Coronary artery (tissue), 2 donors: ENCODE data around the gene UQCC5.

ENCODE experiments used
- DNase-seq: peaks from one replicate; pipeline ENCODE4 v3.0.0-alpha.2; 2017; ENCODE audit warnings: low spot score
- H3K27ac ChIP-seq, 2 donors: fragments of 200-600 bp; sonication (generic); one replicate each; pipeline ENCODE4 v1.5.1; 2016 to 2019
- H3K4me3 ChIP-seq: fragments of 200-600 bp; sonication (generic); 2 replicates; pipeline ENCODE4 v1.5.1; 2016; ENCODE audit warnings: mild to moderate bottlenecking, moderate library complexity
- TF ChIP-seq, protein P1 (sequence below): fragments of 200-600 bp; sonication (generic); IDR thresholded peaks from one replicate; pipeline ENCODE4 v1.5.1; 2019; ENCODE audit warnings: antibody characterized with exemption

Gene UQCC5, protein sequence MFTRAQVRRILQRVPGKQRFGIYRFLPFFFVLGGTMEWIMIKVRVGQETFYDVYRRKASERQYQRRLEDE

DNA sequence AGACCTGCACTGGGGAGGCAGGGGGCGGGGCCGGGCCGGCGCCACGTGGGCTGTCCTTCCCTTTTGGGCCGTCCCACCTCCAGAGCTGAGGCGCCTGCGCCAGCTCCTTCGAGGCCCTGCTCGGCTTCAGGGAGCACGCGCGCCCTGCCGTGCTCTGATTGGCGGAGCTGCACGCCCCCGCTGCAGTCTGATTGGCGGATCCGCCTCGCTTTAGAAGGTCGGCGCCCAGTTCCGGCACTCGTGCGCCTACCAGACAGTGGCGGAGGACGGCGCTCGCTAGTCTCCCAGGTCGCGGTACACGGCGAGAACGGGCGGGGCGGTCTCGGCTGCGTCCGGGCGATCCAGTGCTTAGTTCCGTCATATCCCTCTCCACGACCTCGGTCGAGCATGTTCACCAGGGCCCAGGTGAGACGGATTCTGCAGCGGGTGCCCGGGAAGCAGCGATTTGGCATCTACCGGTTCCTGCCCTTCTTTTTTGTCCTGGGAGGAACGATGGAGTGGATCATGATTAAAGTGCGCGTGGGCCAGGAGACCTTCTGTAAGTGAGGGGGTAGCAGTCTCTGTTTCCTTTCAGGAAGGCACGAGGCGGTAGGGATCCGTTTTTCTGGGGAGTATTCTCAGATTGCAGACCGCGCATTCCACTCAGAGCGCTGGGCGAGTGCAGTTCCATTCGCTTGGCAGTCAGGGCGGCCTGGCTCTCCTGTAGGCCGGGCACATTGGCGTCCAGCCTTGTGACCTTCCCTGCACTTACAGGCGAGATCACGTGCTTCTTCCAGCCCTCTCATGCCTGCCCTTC is at the start of gene UQCC5:
Gene UQCC5, plus strand, starts transcription at position 237 of the 796 bp plus-strand sequence. Its CDS starts 151 bp downstream, at position 388.
- TF ChIP-seq, protein P1, sequence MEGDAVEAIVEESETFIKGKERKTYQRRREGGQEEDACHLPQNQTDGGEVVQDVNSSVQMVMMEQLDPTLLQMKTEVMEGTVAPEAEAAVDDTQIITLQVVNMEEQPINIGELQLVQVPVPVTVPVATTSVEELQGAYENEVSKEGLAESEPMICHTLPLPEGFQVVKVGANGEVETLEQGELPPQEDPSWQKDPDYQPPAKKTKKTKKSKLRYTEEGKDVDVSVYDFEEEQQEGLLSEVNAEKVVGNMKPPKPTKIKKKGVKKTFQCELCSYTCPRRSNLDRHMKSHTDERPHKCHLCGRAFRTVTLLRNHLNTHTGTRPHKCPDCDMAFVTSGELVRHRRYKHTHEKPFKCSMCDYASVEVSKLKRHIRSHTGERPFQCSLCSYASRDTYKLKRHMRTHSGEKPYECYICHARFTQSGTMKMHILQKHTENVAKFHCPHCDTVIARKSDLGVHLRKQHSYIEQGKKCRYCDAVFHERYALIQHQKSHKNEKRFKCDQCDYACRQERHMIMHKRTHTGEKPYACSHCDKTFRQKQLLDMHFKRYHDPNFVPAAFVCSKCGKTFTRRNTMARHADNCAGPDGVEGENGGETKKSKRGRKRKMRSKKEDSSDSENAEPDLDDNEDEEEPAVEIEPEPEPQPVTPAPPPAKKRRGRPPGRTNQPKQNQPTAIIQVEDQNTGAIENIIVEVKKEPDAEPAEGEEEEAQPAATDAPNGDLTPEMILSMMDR: no peak
- Histone ChIP-seq H3K4me3 (peak within 1 kb of the TSS; percentile 91), H3K27ac (peak within 1 kb of the TSS; percentile 75 to 94)
- peak; percentile 99 for DNase-seq

DNA sequence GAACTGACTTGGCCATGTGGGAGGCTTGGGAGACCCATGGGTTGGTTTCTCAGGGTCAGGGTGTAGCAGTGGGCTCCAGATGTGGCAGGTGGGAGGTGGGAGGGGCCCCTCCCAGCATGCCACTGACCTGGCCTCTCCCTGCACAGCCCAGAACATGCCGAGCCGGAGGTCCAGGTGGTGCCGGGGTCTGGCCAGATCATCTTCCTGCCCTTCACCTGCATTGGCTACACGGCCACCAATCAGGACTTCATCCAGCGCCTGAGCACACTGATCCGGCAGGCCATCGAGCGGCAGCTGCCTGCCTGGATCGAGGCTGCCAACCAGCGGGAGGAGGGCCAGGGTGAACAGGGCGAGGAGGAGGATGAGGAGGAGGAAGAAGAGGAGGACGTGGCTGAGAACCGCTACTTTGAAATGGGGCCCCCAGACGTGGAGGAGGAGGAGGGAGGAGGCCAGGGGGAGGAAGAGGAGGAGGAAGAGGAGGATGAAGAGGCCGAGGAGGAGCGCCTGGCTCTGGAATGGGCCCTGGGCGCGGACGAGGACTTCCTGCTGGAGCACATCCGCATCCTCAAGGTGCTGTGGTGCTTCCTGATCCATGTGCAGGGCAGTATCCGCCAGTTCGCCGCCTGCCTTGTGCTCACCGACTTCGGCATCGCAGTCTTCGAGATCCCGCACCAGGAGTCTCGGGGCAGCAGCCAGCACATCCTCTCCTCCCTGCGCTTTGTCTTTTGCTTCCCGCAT is 49.2 kb upstream of the UQCC5 start:
- Histone ChIP-seq H3K4me3 (no peak overlapping the region), H3K27ac (no peak overlapping the region)
- no peak for DNase-seq
- TF ChIP-seq, protein P1: no peak

DNA sequence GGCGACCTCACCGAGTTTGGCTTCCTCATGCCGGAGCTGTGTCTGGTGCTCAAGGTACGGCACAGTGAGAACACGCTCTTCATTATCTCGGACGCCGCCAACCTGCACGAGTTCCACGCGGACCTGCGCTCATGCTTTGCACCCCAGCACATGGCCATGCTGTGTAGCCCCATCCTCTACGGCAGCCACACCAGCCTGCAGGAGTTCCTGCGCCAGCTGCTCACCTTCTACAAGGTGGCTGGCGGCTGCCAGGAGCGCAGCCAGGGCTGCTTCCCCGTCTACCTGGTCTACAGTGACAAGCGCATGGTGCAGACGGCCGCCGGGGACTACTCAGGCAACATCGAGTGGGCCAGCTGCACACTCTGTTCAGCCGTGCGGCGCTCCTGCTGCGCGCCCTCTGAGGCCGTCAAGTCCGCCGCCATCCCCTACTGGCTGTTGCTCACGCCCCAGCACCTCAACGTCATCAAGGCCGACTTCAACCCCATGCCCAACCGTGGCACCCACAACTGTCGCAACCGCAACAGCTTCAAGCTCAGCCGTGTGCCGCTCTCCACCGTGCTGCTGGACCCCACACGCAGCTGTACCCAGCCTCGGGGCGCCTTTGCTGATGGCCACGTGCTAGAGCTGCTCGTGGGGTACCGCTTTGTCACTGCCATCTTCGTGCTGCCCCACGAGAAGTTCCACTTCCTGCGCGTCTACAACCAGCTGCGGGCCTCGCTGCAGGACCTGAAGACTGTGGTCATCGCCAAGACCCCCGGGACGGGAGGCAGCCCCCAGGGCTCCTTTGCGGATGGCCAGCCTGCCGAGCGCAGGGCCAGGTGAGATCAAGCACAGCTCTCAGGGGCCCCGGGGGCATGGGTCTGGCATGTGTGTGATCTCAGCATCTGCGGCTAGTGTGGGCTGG is 48.4 kb upstream of the UQCC5 start:
- Histone ChIP-seq H3K4me3 (no peak overlapping the region), H3K27ac (no peak overlapping the region)
- no peak for DNase-seq
- TF ChIP-seq, protein P1: no peak

DNA sequence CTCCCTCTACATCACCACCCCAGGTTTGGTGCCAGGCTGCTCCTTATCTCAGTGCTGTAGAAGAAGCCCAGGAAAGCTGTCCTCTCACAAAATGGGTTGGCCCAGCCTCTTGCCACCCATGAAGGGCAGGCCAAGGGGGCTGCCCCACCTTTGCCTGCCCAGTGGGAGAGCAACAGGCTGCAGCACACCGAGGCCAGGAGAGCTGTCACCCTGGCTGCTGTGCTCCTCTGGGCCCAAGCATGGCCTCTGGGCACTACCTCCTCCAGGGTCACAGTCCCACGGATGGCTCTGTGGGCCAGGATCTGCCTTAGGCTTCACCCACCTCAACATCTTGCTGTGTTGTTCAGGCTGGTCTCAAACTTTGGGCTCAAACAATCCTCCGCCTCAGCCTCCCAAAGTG is 47.7 kb upstream of the UQCC5 start:
- Histone ChIP-seq H3K27ac (no peak overlapping the region), H3K4me3 (no peak overlapping the region)
- no peak for DNase-seq
- TF ChIP-seq, protein P1: no peak

DNA sequence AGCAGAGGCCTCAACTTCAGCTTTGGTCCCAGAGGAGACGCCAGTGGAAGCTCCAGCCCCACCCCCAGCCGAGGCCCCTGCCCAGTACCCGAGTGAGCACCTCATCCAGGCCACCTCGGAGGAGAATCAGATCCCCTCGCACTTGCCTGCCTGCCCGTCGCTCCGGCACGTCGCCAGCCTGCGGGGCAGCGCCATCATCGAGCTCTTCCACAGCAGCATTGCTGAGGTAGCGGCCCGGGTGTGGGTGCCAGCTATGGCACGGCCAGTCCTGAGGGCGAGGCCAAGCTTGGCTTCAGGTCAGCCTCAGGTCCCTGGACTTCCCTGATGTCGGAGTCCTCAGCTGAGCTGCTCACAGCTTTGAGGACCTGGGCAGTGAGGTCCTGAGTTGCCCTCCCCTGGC is 47.0 kb upstream of the UQCC5 start:
- Histone ChIP-seq H3K27ac (peak overlapping the region in 1 of 2 donors; percentile 79), H3K4me3 (no peak overlapping the region)
- TF ChIP-seq, protein P1: no peak
- no peak for DNase-seq

DNA sequence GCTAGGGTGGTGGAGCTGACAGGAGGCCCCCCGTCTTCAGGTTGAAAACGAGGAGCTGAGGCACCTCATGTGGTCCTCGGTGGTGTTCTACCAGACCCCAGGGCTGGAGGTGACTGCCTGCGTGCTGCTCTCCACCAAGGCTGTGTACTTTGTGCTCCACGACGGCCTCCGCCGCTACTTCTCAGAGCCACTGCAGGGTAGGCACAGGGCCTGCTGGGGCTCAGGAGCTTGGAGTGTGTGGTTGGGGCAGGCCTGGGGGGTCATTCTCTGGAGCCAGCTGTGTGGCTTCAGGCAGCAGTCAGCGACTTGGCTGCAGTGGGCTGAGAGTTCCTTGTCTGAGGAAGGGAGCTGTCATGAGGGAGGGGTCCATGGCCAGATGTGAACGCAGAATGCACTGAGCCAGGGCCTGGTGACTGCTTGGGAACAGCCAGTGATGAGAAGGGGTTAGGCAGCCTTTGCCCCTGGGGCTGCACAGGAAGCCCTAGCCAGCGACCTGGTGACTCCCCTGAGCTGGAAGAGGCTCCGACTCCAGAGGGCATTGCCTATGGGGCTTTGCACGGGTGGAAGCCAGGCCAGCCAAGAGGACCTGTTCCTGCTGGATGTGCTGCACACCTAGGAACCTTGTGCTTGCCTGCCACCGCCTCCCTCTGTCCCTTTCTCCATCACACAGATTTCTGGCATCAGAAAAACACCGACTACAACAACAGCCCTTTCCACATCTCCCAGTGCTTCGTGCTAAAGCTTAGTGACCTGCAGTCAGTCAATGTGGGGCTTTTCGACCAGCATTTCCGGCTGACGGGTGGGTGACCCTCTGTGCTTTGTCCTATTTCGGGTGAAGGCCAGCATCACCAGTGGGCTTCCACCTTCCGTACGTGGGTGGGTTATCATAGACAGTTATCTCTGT is 46.1 kb upstream of the UQCC5 start:
- no peak for DNase-seq
- Histone ChIP-seq H3K4me3 (no peak overlapping the region), H3K27ac (peak overlapping the region in 1 of 2 donors; percentile 79)
- TF ChIP-seq, protein P1: no peak
